Measurements from ENCODE around the gene FOXP3. TPM values are rescaled to one million over a fixed set of nuclear protein-coding genes. Genes with fewer than 3 reads are reported as not detected.
"Not testable (repeated sequence)": the region's sequence is repeated elsewhere in the genome, so short reads cannot be mapped to it uniquely, and the experiment has no call there.

The FOXP3 gene
- 10 to 100 TPM; 13.0 TPM for total RNA-seq

- ChIA-PET POLR2A (interaction anchor here (0.9 kb wide), 1 partner anchor 8 kb away, joined by 12 read pairs; no protein-coding TSS in a partner anchor), CTCF (interaction anchor here (0.6 kb wide), 1 partner anchor 342 kb away, joined by 3 read pairs; no protein-coding TSS in a partner anchor)
Measured at GRCh38 chrX:49264460-49264859, at the start of gene FOXP3. TSS of gene FOXP3 (minus strand) at chrX:49264710. CDS start at chrX:49258505, 6,205 bp downstream.

- ChIA-PET CTCF (no interaction called here), POLR2A (no interaction called here)
Measured at GRCh38 chrX:49312176-49312575, 47.7 kb upstream of the FOXP3 start.

GRCh38 chrX:49310371-49310770 lies 45.9 kb upstream of the FOXP3 start:
- ChIA-PET POLR2A (no interaction called here), CTCF (no interaction called here)

- CTCF ChIA-PET = no interaction called here
- POLR2A ChIA-PET = interaction anchor here (0.6 kb wide), 1 partner anchor 18 kb away, joined by 3 read pairs; no protein-coding TSS in a partner anchor
Measured at GRCh38 chrX:49309401-49309981, 45.0 kb upstream of the FOXP3 start.

- POLR2A ChIA-PET = interaction anchor here (0.6 kb wide), 1 partner anchor 17 kb away, joined by 3 read pairs; no protein-coding TSS in a partner anchor
- CTCF ChIA-PET = no interaction called here
Measured at GRCh38 chrX:49308604-49309269, 44.2 kb upstream of the FOXP3 start.

GRCh38 chrX:49307775-49308174 lies 43.3 kb upstream of the FOXP3 start:
- CTCF ChIA-PET, POLR2A ChIA-PET: not testable (repeated sequence)

- CTCF ChIA-PET = no interaction called here
- POLR2A ChIA-PET = no interaction called here
Measured at GRCh38 chrX:49303346-49303745, 38.8 kb upstream of the FOXP3 start, which contains the start of gene GAGE10. TSS of gene GAGE10 (plus strand) at chrX:49303646. CDS start at chrX:49304860, 1,214 bp downstream.

- ChIA-PET CTCF (no interaction called here), POLR2A (no interaction called here)
Measured at GRCh38 chrX:49300703-49301102, 36.2 kb upstream of the FOXP3 start.

GRCh38 chrX:49299293-49299692 lies 34.8 kb upstream of the FOXP3 start:
- POLR2A ChIA-PET, CTCF ChIA-PET: not testable (repeated sequence)

- ChIA-PET CTCF (no interaction called here), POLR2A (interaction anchor here (1.0 kb wide), 1 partner anchor 24 kb away, joined by 3 read pairs; no protein-coding TSS in a partner anchor)
Measured at GRCh38 chrX:49292400-49293362, 28.2 kb upstream of the FOXP3 start.

GRCh38 chrX:49291615-49292337 lies 27.3 kb upstream of the FOXP3 start:
- CTCF ChIA-PET = interaction anchor here (0.5 to 0.6 kb wide), 2 partner anchors 89 to 104 kb away, joined by 3 read pairs; no protein-coding TSS in a partner anchor
- POLR2A ChIA-PET = interaction anchor here (0.7 to 1.0 kb wide), 2 partner anchors 17 to 23 kb away, joined by 3 read pairs; no protein-coding TSS in a partner anchor

- ChIA-PET CTCF (no interaction called here), POLR2A (no interaction called here)
Measured at GRCh38 chrX:49290215-49290614, 25.7 kb upstream of the FOXP3 start.

- ChIA-PET POLR2A (no interaction called here), CTCF (no interaction called here)
Measured at GRCh38 chrX:49287665-49288064, 23.2 kb upstream of the FOXP3 start.

- ChIA-PET POLR2A (no interaction called here), CTCF (no interaction called here)
Measured at GRCh38 chrX:49286581-49286980, 22.1 kb upstream of the FOXP3 start.

GRCh38 chrX:49286136-49286535 lies 21.6 kb upstream of the FOXP3 start:
- ChIA-PET POLR2A (no interaction called here), CTCF (no interaction called here)

- ChIA-PET POLR2A (no interaction called here), CTCF (no interaction called here)
Measured at GRCh38 chrX:49284212-49284611, 19.7 kb upstream of the FOXP3 start.

- CTCF ChIA-PET = interaction anchor here (0.6 kb wide), 1 partner anchor 132 kb away, joined by 4 read pairs; no protein-coding TSS in a partner anchor
- POLR2A ChIA-PET = no interaction called here
Measured at GRCh38 chrX:49282647-49283011, 18.1 kb upstream of the FOXP3 start.

- POLR2A ChIA-PET = interaction anchor here (0.7 kb wide), 1 partner anchor 9 kb away, joined by 3 read pairs; no protein-coding TSS in a partner anchor
- CTCF ChIA-PET = no interaction called here
Measured at GRCh38 chrX:49278081-49278480, 13.6 kb upstream of the FOXP3 start.

GRCh38 chrX:49277535-49277830 lies 13.0 kb upstream of the FOXP3 start:
- ChIA-PET CTCF (no interaction called here), POLR2A (no interaction called here)
